HPDE6-E6E7 (cell line): ENCODE data around the gene LRFN2.

Experiments used
- DNase-seq: peaks from one replicate; pipeline ENCODE4 v3.0.0; 2011; ENCODE audit warnings: missing footprints; ENCODE audit errors: extremely low spot score

LRFN2 gene

GRCh38 chr6:40543776-40544175 lies 43.4 kb downstream of the LRFN2 start:
- no peak for DNase-seq

DNA sequence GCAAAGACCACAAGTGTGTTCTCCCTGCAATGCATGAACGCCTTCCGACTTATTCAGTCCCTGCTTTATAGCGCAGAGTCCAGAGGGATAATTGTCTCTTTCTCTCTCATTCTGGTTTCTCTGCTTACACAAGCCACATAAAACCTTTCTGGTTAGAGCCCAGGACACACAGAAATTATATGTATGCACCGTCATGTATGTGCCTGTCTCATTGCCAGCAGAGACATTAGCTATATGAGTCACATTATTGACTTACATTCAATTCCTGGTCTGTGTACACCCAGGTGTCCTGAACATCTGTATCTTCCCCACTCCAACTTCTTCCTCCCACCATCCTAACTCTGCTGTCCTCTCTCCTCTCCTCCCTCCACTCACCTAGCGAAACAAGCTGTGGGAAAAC lies 44.0 kb downstream of the LRFN2 start:
- DNase-seq: no peak

DNA sequence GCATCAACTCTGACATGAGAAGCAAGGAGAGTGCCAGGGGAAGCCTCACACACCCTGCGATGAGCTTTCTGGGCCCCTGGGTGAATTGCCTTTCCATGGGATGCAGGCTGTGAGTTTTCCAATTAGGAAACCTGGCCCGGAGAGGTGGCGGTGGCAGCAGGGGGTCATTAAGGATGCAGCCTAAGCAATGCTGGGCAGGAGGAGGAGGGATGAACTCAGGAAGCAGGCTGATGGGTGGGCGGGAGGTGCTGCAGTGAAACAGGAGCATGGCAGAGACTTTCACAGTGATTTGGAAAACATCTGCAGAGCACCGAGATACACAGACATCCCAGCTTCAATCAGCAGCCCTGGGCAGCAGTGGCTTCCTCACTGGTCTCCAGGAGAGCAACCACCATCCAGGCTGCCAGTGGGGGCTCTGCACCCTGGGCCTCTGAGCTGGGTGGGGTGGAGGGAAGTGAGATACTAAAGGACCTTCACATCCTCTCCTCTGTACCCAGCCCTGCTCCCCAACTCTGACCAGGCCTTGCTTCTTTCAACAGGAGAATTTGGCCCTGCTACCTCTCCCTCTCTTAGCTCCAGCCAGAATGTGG lies 44.9 kb downstream of the LRFN2 start:
- DNase-seq: no peak

DNA sequence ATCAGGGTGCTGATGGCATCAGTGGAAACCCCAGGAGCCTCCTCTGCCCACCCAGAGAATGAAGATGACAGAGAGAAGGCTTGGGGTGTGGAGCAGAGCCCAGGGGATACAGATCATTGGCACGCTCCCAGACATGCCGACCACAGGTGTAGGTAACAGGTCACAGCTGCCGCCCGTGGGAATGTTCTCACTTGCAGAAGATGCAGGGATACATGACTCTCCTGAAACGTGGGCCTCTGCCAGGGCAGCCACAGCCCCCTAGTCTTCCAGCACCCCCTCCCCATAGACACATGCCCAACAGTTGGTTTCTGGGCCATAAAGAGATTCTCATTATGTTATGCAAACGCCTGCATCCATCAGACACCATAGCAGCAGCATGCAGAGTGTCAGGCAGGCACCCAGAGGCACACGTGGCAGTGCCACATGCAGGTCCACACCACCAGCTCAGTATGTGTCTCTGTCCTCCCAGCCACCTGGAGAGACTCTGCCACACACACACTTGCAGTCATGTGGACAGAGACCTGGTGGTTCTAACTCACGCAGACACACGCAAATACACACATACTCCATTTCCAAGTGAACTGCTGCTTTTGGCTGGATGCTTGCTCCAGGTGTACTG lies 45.5 kb downstream of the LRFN2 start:
- no peak for DNase-seq

DNA sequence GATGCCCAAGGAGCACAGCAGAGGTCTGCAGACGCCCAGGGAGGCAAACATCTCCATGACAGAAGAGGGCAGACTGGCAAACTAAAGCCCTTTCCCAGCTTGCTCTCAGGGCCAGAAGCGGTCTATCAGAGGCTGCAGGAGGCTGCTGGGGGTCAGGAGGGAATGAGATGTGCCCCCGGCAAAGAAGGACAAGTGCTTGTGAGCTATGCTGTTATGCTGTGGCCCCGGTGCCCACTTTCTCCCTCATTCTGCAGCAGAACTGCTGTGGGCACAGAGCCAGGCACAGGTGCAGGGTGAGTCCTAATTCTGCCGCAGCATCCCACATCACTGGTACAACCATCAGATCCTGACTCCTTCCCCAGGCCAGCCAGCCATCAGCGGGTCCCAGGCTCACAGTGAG lies 46.4 kb downstream of the LRFN2 start:
- DNase-seq: no peak

- no peak for DNase-seq
These were observed 47.3 kb downstream of the LRFN2 start for GRCh38 chr6:40539853-40540252.

- DNase-seq: no peak
These were observed 48.6 kb downstream of the LRFN2 start for GRCh38 chr6:40538556-40538955.

GRCh38 chr6:40537446-40537845 lies 49.7 kb downstream of the LRFN2 start:
- no peak for DNase-seq

DNA sequence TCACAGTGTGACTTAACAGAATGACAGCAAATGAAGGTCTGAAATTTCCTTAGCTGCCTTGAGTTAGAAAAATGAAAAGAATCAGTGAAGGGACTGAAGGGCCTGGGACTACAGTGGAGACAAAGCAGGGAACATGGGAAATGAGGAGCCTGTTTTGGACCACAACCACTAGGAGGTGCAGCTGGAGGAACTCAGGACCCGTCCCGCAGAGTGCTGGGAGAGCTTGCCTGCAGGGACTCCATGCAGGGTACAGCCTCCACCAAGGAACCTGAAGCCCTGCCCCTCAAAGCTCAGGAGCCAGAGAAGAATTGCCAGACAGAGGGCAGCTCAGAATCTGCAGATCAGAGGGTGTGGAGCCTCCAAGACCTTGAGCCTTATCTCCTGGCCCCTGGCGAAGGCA lies 50.7 kb downstream of the LRFN2 start:
- no peak for DNase-seq

DNA sequence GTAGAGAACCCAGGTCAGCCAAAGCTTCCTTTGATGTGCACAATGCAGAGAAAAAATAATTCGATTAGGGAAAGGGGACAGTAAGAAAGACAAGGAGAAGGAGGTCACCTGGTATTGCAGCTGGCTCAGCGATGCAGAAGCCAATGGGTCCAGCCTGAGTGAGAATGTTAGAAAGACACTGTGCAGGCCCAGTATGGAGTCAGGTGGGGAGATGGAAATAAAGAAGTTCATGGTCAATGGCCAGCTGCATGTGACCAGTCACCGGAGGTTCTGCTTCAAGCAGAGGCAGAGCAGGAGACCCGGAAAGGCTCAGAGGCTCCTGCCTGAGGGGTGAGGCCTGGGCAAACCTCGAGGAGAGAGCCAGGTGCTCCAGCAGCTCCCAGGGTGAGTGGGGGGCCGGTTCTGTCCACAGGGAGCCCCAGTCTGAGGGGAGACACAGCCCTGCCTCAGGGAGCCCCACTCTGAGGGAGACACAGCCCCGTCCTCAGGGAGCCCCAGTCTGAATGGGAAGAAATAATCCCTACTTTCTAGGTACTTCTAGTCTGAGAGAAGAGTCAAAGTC lies 51.3 kb downstream of the LRFN2 start:
- no peak for DNase-seq

- DNase-seq: no peak
These were observed 51.9 kb downstream of the LRFN2 start for GRCh38 chr6:40535110-40535818.

DNA sequence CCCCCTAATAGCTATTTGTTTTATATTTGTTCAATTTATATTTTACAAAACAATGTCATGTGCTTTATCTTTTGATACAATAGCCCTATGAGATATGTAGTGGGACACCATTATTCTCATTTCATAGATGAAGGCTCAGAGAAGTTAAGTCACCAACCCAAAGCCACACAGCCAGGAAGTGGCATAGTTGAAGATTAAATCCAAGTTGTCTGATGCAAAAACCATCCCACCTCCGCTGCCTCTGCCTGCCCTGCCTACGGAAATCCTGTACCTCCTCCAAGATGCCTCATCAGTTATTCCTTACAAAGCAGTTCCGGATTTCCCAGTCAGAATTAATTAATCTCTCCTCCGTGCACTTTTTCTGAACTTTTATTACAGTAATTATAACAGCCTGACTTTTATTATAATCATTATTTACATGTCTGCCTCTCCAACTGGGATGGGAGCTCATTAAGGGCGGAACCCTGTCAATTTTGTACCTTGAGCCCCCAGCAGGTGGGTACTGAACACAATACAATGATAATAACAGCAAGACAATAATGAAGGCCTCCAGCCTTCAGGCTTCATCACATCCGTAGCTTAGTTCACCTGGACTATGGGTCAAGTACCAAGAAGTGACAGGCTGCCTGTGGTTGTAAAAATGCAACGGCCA lies 54.7 kb downstream of the LRFN2 start:
- DNase-seq: no peak

DNA sequence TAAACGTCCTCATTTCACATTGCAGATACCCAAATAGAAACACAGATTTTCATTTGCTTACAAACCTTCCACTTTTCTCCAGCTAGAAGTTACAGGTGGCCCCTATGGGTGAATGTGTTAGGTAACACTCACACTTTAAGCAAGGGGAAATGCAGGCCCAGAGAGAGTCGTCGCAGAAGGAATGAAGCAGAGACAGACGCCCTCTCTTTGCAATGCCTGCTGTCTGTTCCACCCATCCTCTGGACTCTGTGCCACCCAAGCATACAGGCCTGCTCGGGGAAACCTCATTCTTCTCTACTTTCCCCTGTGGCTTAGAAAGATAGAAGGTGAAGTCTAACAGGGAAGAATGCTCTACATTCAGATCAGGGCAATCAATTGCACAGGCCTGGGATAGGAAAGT lies 57.2 kb downstream of the LRFN2 start:
- DNase-seq: no peak

DNA sequence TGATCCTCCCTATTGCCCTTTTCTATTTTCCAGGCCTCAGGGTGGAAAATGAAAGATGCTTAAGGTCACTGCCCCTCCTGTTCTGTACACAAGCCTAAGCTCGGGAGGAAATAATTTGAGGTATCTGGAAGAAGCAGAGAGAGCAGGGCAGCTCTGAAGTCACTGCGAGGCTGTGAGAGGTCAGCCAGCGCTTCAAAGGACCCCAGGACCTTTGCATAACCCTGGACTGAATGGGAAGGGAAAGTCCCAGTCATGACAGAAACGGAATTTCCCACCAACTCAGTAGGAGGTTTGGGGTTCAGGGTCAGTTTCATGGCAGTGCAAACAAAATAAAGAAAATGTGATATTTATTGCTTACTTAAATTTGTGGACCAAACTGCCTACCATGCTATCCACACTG lies 58.1 kb downstream of the LRFN2 start:
- no peak for DNase-seq

DNA sequence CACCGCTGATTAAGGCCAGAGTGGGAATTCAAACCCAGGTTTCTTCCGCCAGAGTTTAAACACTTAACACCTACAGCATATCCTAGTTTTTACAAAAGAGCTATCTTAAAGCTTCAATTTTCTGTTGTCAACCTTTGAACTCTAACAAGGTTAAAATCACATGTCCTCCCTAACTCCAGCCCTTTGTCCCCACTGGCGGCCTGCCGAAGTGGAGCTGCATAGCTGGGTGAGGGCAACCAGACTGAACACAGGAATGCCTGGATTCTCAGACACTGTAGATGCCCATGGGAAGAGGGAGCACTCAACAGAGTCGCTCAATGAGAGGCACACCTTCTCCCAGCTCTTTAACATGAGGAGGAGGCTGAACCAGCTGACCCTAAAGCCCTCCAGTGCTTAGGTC lies 59.1 kb downstream of the LRFN2 start:
- no peak for DNase-seq

DNA sequence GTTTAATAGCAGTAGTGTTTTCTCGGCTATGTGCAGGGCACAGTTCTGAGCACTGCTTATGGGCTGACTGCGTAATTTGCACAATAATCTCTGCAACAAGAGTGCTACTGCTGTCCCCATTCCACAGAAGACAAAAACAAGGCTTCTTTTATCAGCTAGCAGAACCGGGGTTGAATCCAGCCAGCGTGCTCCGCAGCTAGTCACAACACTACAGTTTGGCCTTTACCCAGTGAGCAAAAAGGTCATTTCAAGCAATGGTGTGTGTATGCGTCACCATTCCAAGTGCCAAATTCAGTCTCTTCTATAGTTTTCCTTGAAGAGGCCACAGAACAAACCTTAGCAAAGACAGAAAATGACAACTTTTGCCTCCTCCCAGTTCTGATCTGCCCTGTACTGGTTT lies 61.1 kb downstream of the LRFN2 start:
- DNase-seq: no peak

GRCh38 chr6:40524797-40525585 lies 62.2 kb downstream of the LRFN2 start:
- no peak for DNase-seq

- DNase-seq: no peak
These were observed 63.5 kb downstream of the LRFN2 start for GRCh38 chr6:40523505-40524172.

DNA sequence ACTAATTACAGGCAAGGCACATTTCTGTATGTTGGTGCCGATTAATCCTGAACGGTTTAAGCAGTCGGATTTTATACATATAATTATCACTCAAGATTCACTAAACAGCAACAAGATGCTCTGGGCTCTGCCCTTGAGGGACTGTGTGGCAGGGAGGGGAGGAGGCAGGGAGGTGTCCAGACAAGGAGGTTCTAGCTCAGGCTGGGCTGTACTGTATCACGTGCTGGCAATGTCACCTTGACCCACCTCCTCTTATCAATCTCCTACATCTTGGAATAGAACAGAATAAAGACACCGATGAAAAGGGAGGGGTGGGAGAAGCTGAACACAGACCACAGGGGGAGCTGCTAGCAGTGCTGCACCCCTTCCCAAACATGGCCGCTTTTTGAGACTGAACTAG lies 65.7 kb downstream of the LRFN2 start:
- no peak for DNase-seq

GRCh38 chr6:40520678-40521077 lies 66.5 kb downstream of the LRFN2 start:
- no peak for DNase-seq

DNA sequence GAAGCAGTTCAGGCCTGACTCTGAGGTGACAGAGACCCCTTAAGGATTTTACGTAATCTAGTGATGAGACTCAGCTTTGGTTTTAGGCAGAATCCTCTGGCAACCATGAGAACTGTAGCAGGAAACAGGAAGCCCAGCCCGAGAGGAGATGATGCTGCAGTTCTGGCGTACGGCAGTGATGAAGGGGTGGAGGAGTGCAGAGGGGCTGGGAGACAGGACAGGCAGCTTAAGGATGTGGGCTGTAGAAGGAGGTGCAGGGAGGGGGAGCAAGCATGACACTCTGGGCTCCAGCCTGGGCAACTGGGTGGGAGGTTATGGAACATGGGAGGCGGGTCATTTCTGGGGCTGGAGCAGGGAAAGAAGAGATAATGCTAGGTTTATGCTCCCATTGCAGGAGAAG lies 67.1 kb downstream of the LRFN2 start:
- no peak for DNase-seq
